K562 (cell line): ENCODE data around the gene DCAF7. TPM values are rescaled to one million over a fixed set of nuclear protein-coding genes. Genes with fewer than 3 reads are reported as not detected.

Experiments used
- E2F6 ChIP-seq, 2 experiments: IDR thresholded peaks; 2 replicates each; pipeline ENCODE4 v1.6.1; 2011; ENCODE audit warnings: borderline replicate concordance in 1 of 2, control low read depth in 1 of 2, low read depth in 1 of 2, low read length in 1 of 2, mild to moderate bottlenecking in 1 of 2, mixed read lengths in 1 of 2, moderate library complexity in 1 of 2; ENCODE audit not compliant: insufficient read depth in 1 of 2, insufficient read length in 1 of 2, poor library complexity in 1 of 2, severe bottlenecking in 1 of 2; ENCODE audit errors: extremely low read depth in 1 of 2
- GTF2F1 ChIP-seq: IDR thresholded peaks from 2 replicates; pipeline ENCODE4 v1.6.1; 2011; ENCODE audit warnings: low read depth, low read length, improper control_type of control experiment
- KAT8 ChIP-seq: fragments of 450-650 bp; IDR thresholded peaks from 2 replicates; pipeline ENCODE4 v1.6.1; 2016; ENCODE audit warnings: low read depth, mild to moderate bottlenecking
- NFXL1 ChIP-seq: fragments of 450-650 bp; formaldehyde crosslinking; IDR thresholded peaks from 2 replicates; pipeline ENCODE4 v1.4.0; 2021; ENCODE audit warnings: mild to moderate bottlenecking
- PCBP1 ChIP-seq: fragments of 200-400 bp; formaldehyde crosslinking; IDR thresholded peaks from 2 replicates; pipeline ENCODE4 v1.6.1; 2018; ENCODE audit warnings: mild to moderate bottlenecking, low read depth, low read length; ENCODE audit not compliant: poor library complexity, severe bottlenecking
- SAP30 ChIP-seq: fragments of 200-600 bp; sonication (generic); IDR thresholded peaks from 2 replicates; pipeline ENCODE4 v1.6.1; 2012; ENCODE audit warnings: borderline replicate concordance, low read depth, mild to moderate bottlenecking, moderate library complexity, low read length, control low read depth, inconsistent platforms; ENCODE audit not compliant: insufficient read depth, poor library complexity, severe bottlenecking
- SFPQ ChIP-seq: fragments of 200-400 bp; formaldehyde crosslinking; IDR thresholded peaks from 2 replicates; pipeline ENCODE4 v1.6.1; 2017; ENCODE audit warnings: mild to moderate bottlenecking, low read depth, low read length, moderate library complexity
- SMARCA4 ChIP-seq: fragments of 450-650 bp; IDR thresholded peaks from 2 replicates; pipeline ENCODE4 v1.6.1; 2016
- SMARCE1 ChIP-seq: fragments of 450-650 bp; IDR thresholded peaks from 2 replicates; pipeline ENCODE4 v1.7.1; 2016; ENCODE audit warnings: mild to moderate bottlenecking
- STAT5A ChIP-seq: IDR thresholded peaks from 2 replicates; pipeline ENCODE4 v1.6.1; 2012; ENCODE audit warnings: low read length, inconsistent platforms, borderline replicate concordance
- ZNF197 ChIP-seq: fragments of 200-800 bp; sonication (Bioruptor generic); IDR thresholded peaks from 2 replicates; pipeline ENCODE4 v1.6.1; 2016; ENCODE audit warnings: low read depth, missing genetic modification characterization, missing compliant biosample characterization
- ZNF239 ChIP-seq: fragments of 250-450 bp; sonication (Bioruptor Pico); IDR thresholded peaks from 2 replicates; pipeline ENCODE4 v1.4.0; 2020; ENCODE audit warnings: mild to moderate bottlenecking
- ZNF512 ChIP-seq: IDR thresholded peaks from 2 replicates; pipeline ENCODE4 v1.6.1; 2016; ENCODE audit warnings: missing genetic modification characterization, missing compliant biosample characterization
- ZNF586 ChIP-seq: fragments of 450-650 bp; formaldehyde crosslinking; conservative IDR thresholded peaks from 2 replicates; pipeline ENCODE4 v1.4.0; 2020; ENCODE audit warnings: mild to moderate bottlenecking, moderate library complexity
- polyA plus RNA-seq, 8 experiments: library from polyadenylated mRNA; depleted of rRNA in 4 of 8; stranded (reverse) in 5 of 8; unstranded in 3 of 8; fragments of >200 nt; fragmentation: Nextera tagmentation in 2 of 8; fragmentation: Illumina TruSeq in 1 of 8; extraction: Ambion mirVana in 2 of 8; extraction: Trizol in 1 of 8; gene quantifications; 2 replicates each; pipeline versions ENCODE4 v1.2.1 to v1.2.3, GENCODE V29; 2011 to 2014; ENCODE audit warnings: inconsistent platforms in 1 of 8, missing spikeins in 1 of 8
- total RNA-seq, 7 experiments: library from RNA; depleted of rRNA in 6 of 7; stranded (reverse); fragments of >200 nt in 6 of 7; fragmentation: Illumina TruSeq in 2 of 7; extraction: Trizol in 2 of 7; gene quantifications; 2 replicates each; pipeline versions ENCODE4 v1.2.1 to v1.2.3, GENCODE V29; 2011 to 2021; ENCODE audit warnings: low replicate concordance in 1 of 7
- TF ChIP-seq, protein P1 (sequence below), 2 experiments: fragments of 450-650 bp in 1 of 2; sonication (generic) in 1 of 2; formaldehyde crosslinking in 1 of 2; IDR thresholded peaks in 1 of 2; conservative IDR thresholded peaks in 1 of 2; 2 replicates each; pipeline versions ENCODE4 v1.6.1 to v1.8.1; 2016 to 2023; ENCODE audit warnings: mild to moderate bottlenecking in 2 of 2, moderate library complexity in 2 of 2, inconsistent platforms in 1 of 2, missing genetic modification reagents in 1 of 2
- TF ChIP-seq, protein P2 (sequence below), 2 experiments: fragments of 450-650 bp; conservative IDR thresholded peaks; 2 replicates each; pipeline ENCODE4 v1.6.1; 2017; ENCODE audit warnings: mild to moderate bottlenecking in 2 of 2, moderate library complexity in 2 of 2
- TF ChIP-seq, protein P3 (sequence below): fragments of 450-650 bp; conservative IDR thresholded peaks from 2 replicates; pipeline ENCODE4 v1.6.1; 2016; ENCODE audit warnings: missing genetic modification characterization, low read depth, mild to moderate bottlenecking, missing compliant biosample characterization, moderate library complexity

Gene DCAF7
- total and polyA plus RNA-seq, 9 of the 15 experiments (the other 6 are each of a cell fraction or from before 2014, with no cell fraction given), result 30.8 to 123 (median 40.2) TPM

DNA sequence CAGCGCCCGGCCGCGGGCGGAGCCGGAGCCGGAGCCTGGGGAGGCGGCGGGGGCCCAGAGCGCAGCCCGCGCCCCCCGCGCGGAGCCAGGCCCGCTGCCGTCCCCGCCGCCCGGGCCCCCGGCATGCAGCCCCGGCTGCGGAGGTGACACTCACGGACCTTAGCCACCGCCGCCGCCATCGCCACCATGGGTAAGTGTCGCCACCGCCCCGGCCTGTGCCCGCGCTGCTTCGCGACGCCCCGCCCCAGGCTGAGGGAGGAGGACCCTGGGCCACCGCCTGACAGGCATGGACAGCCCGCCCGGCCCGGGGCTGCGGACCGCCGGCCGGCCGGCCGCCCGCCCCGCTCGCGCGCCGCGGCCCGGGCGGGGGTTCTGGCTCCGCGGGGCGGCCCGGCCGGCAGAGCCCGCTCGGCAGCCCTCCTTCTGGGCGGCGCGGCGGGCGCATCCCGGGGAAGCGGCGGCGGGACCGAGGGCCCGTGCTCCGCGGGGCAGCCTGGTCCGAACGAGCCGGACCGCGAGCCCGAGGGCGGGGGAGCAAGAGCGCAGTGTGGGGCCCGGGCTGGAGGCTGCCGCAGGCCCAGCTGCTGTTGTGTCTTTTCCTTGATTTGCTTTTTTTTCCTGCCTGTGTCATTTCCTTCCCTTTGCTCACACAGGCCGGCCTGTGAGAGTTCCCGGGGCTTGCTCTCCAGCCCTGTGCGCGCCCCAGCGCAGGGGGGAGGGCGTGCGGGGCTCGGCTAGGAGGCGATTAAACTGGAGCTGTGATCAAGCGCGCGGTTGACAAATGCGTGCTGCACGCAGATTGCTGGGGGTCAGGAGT, 72.5 kb downstream of the DCAF7 start (continued):
- TF ChIP-seq NFXL1 (CRISPR knock-in tag) (no peak), SMARCA4 (no peak), ZNF586 (CRISPR knock-in tag) (no peak), SAP30 (peak; percentile 27), SMARCE1 (0 out of 2 replicates have a peak, but pooled peaks have one; percentile 23), PCBP1 (peak; percentile 60), ZNF197 (CRISPR knock-in tag) (no peak), GTF2F1 (no peak), SFPQ (no peak), STAT5A (no peak), ZNF512 (tag) (no peak), ZNF239 (CRISPR knock-in tag) (no peak), E2F6 (IDR thresholded peaks at IDR 0.05; ENCODE audit: borderline replicate concordance in 1 of 2, extremely low read depth in 1 of 2, insufficient read depth in 1 of 2, insufficient read length in 1 of 2, low read depth in 1 of 2, low read length in 1 of 2, poor library complexity in 1 of 2, severe bottlenecking in 1 of 2) (no peak), KAT8 (no peak)
- TF ChIP-seq, protein P1, sequence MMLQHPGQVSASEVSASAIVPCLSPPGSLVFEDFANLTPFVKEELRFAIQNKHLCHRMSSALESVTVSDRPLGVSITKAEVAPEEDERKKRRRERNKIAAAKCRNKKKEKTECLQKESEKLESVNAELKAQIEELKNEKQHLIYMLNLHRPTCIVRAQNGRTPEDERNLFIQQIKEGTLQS (IDR thresholded peaks at IDR 0.05), result no peak
- TF ChIP-seq, protein P1 (CRISPR knock-in tag; conservative IDR thresholded peaks at IDR 0.05), result no peak
- TF ChIP-seq, protein P2, sequence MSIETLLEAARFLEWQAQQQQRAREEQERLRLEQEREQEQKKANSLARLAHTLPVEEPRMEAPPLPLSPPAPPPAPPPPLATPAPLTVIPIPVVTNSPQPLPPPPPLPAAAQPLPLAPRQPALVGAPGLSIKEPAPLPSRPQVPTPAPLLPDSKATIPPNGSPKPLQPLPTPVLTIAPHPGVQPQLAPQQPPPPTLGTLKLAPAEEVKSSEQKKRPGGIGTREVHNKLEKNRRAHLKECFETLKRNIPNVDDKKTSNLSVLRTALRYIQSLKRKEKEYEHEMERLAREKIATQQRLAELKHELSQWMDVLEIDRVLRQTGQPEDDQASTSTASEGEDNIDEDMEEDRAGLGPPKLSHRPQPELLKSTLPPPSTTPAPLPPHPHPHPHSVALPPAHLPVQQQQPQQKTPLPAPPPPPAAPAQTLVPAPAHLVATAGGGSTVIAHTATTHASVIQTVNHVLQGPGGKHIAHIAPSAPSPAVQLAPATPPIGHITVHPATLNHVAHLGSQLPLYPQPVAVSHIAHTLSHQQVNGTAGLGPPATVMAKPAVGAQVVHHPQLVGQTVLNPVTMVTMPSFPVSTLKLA (conservative IDR thresholded peaks at IDR 0.05), result 0 out of 4 replicates have a peak, but pooled peaks of 1 of the 2 experiments have one; percentile 38
- TF ChIP-seq, protein P3, sequence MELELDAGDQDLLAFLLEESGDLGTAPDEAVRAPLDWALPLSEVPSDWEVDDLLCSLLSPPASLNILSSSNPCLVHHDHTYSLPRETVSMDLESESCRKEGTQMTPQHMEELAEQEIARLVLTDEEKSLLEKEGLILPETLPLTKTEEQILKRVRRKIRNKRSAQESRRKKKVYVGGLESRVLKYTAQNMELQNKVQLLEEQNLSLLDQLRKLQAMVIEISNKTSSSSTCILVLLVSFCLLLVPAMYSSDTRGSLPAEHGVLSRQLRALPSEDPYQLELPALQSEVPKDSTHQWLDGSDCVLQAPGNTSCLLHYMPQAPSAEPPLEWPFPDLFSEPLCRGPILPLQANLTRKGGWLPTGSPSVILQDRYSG (tag), result no peak
